Epithelial cell of proximal tubule (primary cell): ENCODE results near the gene CD226. TPM values are rescaled to one million over a fixed set of nuclear protein-coding genes. Genes with fewer than 3 reads are reported as not detected.

Experiments used
- DNase-seq: peaks from one replicate; pipeline ENCODE4 v3.0.0-alpha.2; 2011; ENCODE audit warnings: low read depth
- H3K4me3 ChIP-seq: 2 replicates; pipeline ENCODE4 v1.5.1; 2011; ENCODE audit warnings: low read depth, mild to moderate bottlenecking, low read length
- CTCF ChIP-seq: conservative IDR thresholded peaks from 2 replicates; pipeline ENCODE4 v1.5.1; 2012; ENCODE audit warnings: low read depth, mild to moderate bottlenecking, low read length
- total RNA-seq: library from RNA; depleted of rRNA; stranded (reverse); fragments of >200 nt; gene quantifications from 2 replicates; pipeline ENCODE4 v1.2.3, GENCODE V29; 2015

CD226 gene
- total RNA-seq, 1 donor from 2014 or later: 0.12 TPM

- H3K4me3 ChIP-seq: no peak overlapping the region
- TF ChIP-seq CTCF: no peak
- DNase-seq: no peak
Observed at GRCh38 chr18:69956665-69957620, 9.3 kb upstream of the CD226 start.

- H3K4me3 ChIP-seq: no peak overlapping the region
- DNase-seq: no peak
- TF ChIP-seq CTCF: no peak
Observed at GRCh38 chr18:69956057-69956456, 8.4 kb upstream of the CD226 start.

DNA sequence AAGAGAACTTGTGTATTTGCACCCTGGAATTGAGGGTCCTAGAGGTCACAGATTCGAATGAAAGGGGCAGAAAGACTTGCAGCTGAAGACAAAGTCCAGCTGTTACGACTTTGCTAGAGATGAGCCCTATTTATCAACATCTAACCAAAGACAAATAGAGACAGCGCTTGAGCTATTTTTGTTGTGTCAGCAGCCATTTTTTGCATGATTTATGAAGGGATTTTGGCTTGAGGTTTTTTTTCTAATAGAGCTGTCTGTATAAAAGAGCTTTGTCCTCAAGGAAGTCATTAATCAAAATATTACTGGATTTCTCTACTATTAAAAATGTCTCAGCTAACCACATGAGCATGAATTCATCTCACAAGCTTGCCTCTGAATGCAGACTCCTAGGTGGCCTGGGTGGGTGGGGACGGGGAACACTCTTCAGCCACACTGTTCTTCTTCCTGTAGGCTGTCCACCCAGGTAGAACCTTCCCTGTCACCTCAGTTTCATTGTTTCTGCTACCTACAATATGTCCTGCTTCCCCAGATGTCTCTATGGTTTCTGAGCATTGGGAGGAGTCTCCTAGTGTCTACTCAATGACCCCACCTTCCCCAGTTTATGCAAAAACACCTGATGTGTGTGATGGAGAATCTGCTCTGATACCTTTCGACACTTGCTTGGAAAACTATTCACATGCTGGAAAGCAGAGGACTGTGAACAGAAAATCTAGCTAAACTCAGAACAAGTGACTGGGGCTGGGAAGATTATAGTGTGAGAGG is 7.2 kb upstream of the CD226 start:
- TF ChIP-seq CTCF: no peak
- no peak for DNase-seq
- no peak overlapping the region for H3K4me3 ChIP-seq

DNA sequence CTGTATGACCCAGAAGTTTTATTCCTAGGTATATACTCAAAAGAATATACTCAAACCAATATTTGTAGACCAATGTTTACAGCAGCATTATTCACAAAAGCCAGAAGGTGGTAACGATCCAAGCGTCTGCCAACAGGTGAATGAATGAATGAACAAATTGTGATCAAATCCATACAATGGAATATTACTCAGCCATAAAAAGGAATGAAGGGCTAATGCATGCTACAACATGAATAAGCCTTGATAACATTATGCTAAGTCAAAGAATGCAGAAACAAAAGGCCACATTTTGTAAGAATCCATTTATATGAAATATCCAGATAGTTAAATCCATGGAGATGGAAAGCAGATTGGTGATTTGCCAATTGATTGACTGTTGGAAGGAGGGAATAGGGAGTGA is 5.5 kb upstream of the CD226 start:
- no peak for DNase-seq
- no peak overlapping the region for H3K4me3 ChIP-seq
- no peak for TF ChIP-seq CTCF

DNA sequence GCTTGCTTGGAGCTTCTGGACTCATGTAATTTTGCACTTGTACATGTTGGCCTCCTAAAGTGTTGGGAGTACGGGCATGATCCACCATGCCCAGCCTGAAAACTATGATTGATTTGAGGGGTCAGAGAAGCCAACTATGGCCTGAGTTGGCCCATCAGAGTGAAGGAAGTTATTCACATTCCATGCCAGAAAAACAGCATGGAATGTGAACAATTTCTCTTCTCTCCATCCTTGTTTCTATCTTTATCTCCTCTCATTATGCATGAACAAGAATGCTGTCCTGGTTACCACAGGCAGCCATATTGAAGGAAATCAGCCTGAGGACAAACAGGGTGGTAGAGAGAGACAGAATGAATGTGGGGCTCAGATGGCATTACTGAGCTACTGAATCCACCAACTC is 3.5 kb upstream of the CD226 start:
- no peak overlapping the region for H3K4me3 ChIP-seq
- DNase-seq: no peak
- no peak for TF ChIP-seq CTCF

GRCh38 chr18:69949538-69949936 is 1.9 kb upstream of the CD226 start:
- no peak for TF ChIP-seq CTCF
- no peak overlapping the region for H3K4me3 ChIP-seq
- DNase-seq: no peak
